CD4-positive, CD25-positive, alpha-beta regulatory T cell (primary cell): Measurements from ENCODE around the gene FBXL7. TPM values are rescaled to one million over a fixed set of nuclear protein-coding genes. Genes with fewer than 3 reads are reported as not detected.

Experiments used
- ATAC-seq, 2 donors: fragments of 150-1000 bp; cut with Tn5 transposase; one replicate each; pipeline ENCODE4 v1.10.0; 2021; ENCODE audit warnings: low read depth in 2 of 2, moderate number of reproducible peaks in 2 of 2, moderate library complexity in 1 of 2
- DNase-seq, 3 donors: peaks; one replicate each; pipeline versions ENCODE4 v3.0.0 to v3.0.0-alpha.2; 2012 to 2022; ENCODE audit warnings: mixed read lengths in 1 of 3
- H3K27ac ChIP-seq: one replicate; pipeline ENCODE4 v1.7.0; 2013; ENCODE audit warnings: mild to moderate bottlenecking, low read length; ENCODE audit not compliant: insufficient read depth, poor library complexity, severe bottlenecking
- H3K27me3 ChIP-seq: one replicate; pipeline ENCODE4 v1.7.0; 2013; ENCODE audit warnings: low read length; ENCODE audit not compliant: control insufficient read depth, insufficient read depth
- H3K36me3 ChIP-seq: one replicate; pipeline ENCODE4 v1.7.0; 2013; ENCODE audit warnings: mild to moderate bottlenecking, low read length, moderate library complexity; ENCODE audit not compliant: control insufficient read depth, insufficient read depth
- H3K4me1 ChIP-seq: 2 replicates; pipeline ENCODE4 v1.7.0; 2013; ENCODE audit warnings: mild to moderate bottlenecking, low read length; ENCODE audit not compliant: insufficient read depth, control insufficient read depth, poor library complexity, severe bottlenecking
- H3K4me3 ChIP-seq: one replicate; pipeline ENCODE4 v1.7.0; 2013; ENCODE audit warnings: low read depth, mild to moderate bottlenecking, low read length, moderate library complexity
- H3K9me3 ChIP-seq, 2 experiments: 1 replicate in 1 of 2; 2 replicates in 1 of 2; pipeline ENCODE4 v1.7.0; 2013; ENCODE audit warnings: low read length in 2 of 2, mild to moderate bottlenecking in 1 of 2, moderate library complexity in 1 of 2; ENCODE audit not compliant: control insufficient read depth in 2 of 2
- H3K27ac Mint-ChIP-seq, 3 donors: one replicate each; pipeline ENCODE4 v1.8.0; 2020 to 2022; ENCODE audit warnings: mild to moderate bottlenecking in 3 of 3, mixed read lengths in 3 of 3, moderate library complexity in 2 of 3
- H3K27me3 Mint-ChIP-seq: one replicate; pipeline ENCODE4 v1.8.0; 2022; ENCODE audit warnings: mild to moderate bottlenecking, mixed read lengths
- H3K36me3 Mint-ChIP-seq: one replicate; pipeline ENCODE4 v1.8.0; 2020; ENCODE audit warnings: mixed read lengths
- H3K4me1 Mint-ChIP-seq, 4 donors: one replicate each; pipeline ENCODE4 v1.8.0; 2020 to 2022; ENCODE audit warnings: mixed read lengths in 4 of 4, mild to moderate bottlenecking in 1 of 4
- H3K4me3 Mint-ChIP-seq, 4 donors: one replicate each; pipeline ENCODE4 v1.8.0; 2020 to 2022; ENCODE audit warnings: mild to moderate bottlenecking in 4 of 4, mixed read lengths in 4 of 4, moderate library complexity in 3 of 4
- H3K9me3 Mint-ChIP-seq, 7 donors: one replicate each; pipeline ENCODE4 v1.8.0; 2020 to 2022; ENCODE audit warnings: mixed read lengths in 7 of 7, mild to moderate bottlenecking in 3 of 7, moderate library complexity in 2 of 7
- polyA plus RNA-seq, 4 donors: library from polyadenylated mRNA; unstranded; fragments of 300-500 nt; fragmentation: Illumina TruSeq; gene quantifications; one replicate each; pipeline ENCODE4 v1.2.3, GENCODE V29; 2021
- total RNA-seq: library from RNA; stranded (reverse); gene quantifications from one replicate; pipeline ENCODE4 v1.2.3, GENCODE V29; 2022

The FBXL7 gene
- total and polyA plus RNA-seq, 5 donors from 2014 or later, result not detected

GRCh38 chr5:15650266-15650665, 150.3 kb downstream of the FBXL7 start:
- Histone ChIP-seq H3K4me3 (no peak overlapping the region), H3K27ac (no peak overlapping the region), H3K36me3 (no peaks in the 10 kb centered on the region), H3K4me1 (no peaks in the 10 kb centered on the region), H3K9me3 (no peaks in the 10 kb centered on the region), H3K27me3 (no peaks in the 10 kb centered on the region)
- no peak overlapping the region for H3K27ac Mint-ChIP-seq
- H3K9me3 Mint-ChIP-seq, result peaks cover 0 to 9% (median 3%) of the 10 kb centered on the region in 7 donors
- DNase-seq (no peak), ATAC-seq (no peak)
- H3K4me3 Mint-ChIP-seq, result no peak overlapping the region
- H3K4me1 Mint-ChIP-seq, result no peaks in the 10 kb centered on the region
- no peaks in the 10 kb centered on the region for H3K27me3 Mint-ChIP-seq
- no peaks in the 10 kb centered on the region for H3K36me3 Mint-ChIP-seq

GRCh38 chr5:15654779-15655178, 154.8 kb downstream of the FBXL7 start:
- H3K4me1 Mint-ChIP-seq, result no peaks in the 10 kb centered on the region
- no peak overlapping the region for H3K4me3 ChIP-seq

GRCh38 chr5:15655683-15656082, 155.7 kb downstream of the FBXL7 start:
- no peak overlapping the region for H3K27ac Mint-ChIP-seq
- no peak overlapping the region for H3K4me3 Mint-ChIP-seq
- H3K4me3 ChIP-seq, result no peak overlapping the region
- no peaks in the 10 kb centered on the region for H3K4me1 Mint-ChIP-seq
- H3K9me3 ChIP-seq, result no peaks in the 10 kb centered on the region
- H3K36me3 Mint-ChIP-seq, result no peaks in the 10 kb centered on the region
- no peak overlapping the region for H3K27ac ChIP-seq
- H3K27me3 ChIP-seq, result no peaks in the 10 kb centered on the region
- H3K9me3 Mint-ChIP-seq, result peaks cover 0 to 7% (median 2%) of the 10 kb centered on the region in 7 donors
- H3K36me3 ChIP-seq, result no peaks in the 10 kb centered on the region
- DNase-seq (no peak), ATAC-seq (no peak)
- no peaks in the 10 kb centered on the region for H3K4me1 ChIP-seq
- H3K27me3 Mint-ChIP-seq, result no peaks in the 10 kb centered on the region

More at GRCh38 chr5:15654779-15655178, 154.8 kb downstream of the FBXL7 start:
- Histone ChIP-seq H3K27ac (no peak overlapping the region), H3K27me3 (no peaks in the 10 kb centered on the region), H3K9me3 (no peaks in the 10 kb centered on the region), H3K36me3 (no peaks in the 10 kb centered on the region), H3K4me1 (no peaks in the 10 kb centered on the region)
- no peak overlapping the region for H3K4me3 Mint-ChIP-seq
- H3K36me3 Mint-ChIP-seq, result no peaks in the 10 kb centered on the region
- H3K27me3 Mint-ChIP-seq, result no peaks in the 10 kb centered on the region
- DNase-seq (no peak), ATAC-seq (no peak)
- no peak overlapping the region for H3K27ac Mint-ChIP-seq
- peaks cover 0 to 7% (median 2%) of the 10 kb centered on the region in 7 donors for H3K9me3 Mint-ChIP-seq

- H3K4me1 Mint-ChIP-seq, result no peaks in the 10 kb centered on the region
- DNase-seq (no peak), ATAC-seq (no peak)
- no peak overlapping the region for H3K27ac Mint-ChIP-seq
- Histone ChIP-seq H3K4me3 (no peak overlapping the region), H3K27ac (no peak overlapping the region), H3K27me3 (no peaks in the 10 kb centered on the region), H3K4me1 (no peaks in the 10 kb centered on the region), H3K9me3 (no peaks in the 10 kb centered on the region), H3K36me3 (no peaks in the 10 kb centered on the region)
- no peaks in the 10 kb centered on the region for H3K27me3 Mint-ChIP-seq
- H3K4me3 Mint-ChIP-seq, result no peak overlapping the region
- no peaks in the 10 kb centered on the region for H3K36me3 Mint-ChIP-seq
- H3K9me3 Mint-ChIP-seq, result peaks cover 2 to 27% (median 8%) of the 10 kb centered on the region in 7 donors
These were observed 165.0 kb downstream of the FBXL7 start for GRCh38 chr5:15664961-15665360.

- no peaks in the 10 kb centered on the region for H3K27me3 Mint-ChIP-seq
- no peak overlapping the region for H3K4me3 ChIP-seq
These were observed 169.8 kb downstream of the FBXL7 start for GRCh38 chr5:15669826-15670225.

GRCh38 chr5:15674716-15675115, 174.7 kb downstream of the FBXL7 start:
- Mint-ChIP-seq H3K9me3 (peaks cover 0 to 7% (median 2%) of the 10 kb centered on the region in 7 donors), H3K4me1 (no peaks in the 10 kb centered on the region), H3K27me3 (no peaks in the 10 kb centered on the region), H3K4me3 (no peak overlapping the region), H3K27ac (no peak overlapping the region), H3K36me3 (no peaks in the 10 kb centered on the region)
- no peak for ATAC-seq
- H3K4me1 ChIP-seq, result no peaks in the 10 kb centered on the region
- no peaks in the 10 kb centered on the region for H3K36me3 ChIP-seq
- no peak overlapping the region for H3K27ac ChIP-seq
- H3K4me3 ChIP-seq, result no peak overlapping the region
- H3K9me3 ChIP-seq, result no peaks in the 10 kb centered on the region
- no peak for DNase-seq
- H3K27me3 ChIP-seq, result no peaks in the 10 kb centered on the region

More at GRCh38 chr5:15669826-15670225, 169.8 kb downstream of the FBXL7 start:
- Histone ChIP-seq H3K9me3 (no peaks in the 10 kb centered on the region), H3K27me3 (no peaks in the 10 kb centered on the region), H3K27ac (no peak overlapping the region), H3K36me3 (no peaks in the 10 kb centered on the region), H3K4me1 (no peaks in the 10 kb centered on the region)
- DNase-seq, result no peak
- Mint-ChIP-seq H3K4me1 (no peaks in the 10 kb centered on the region), H3K9me3 (peaks cover 2 to 18% (median 5%) of the 10 kb centered on the region in 7 donors), H3K36me3 (no peaks in the 10 kb centered on the region), H3K27ac (no peak overlapping the region), H3K4me3 (no peak overlapping the region)
- ATAC-seq, result no peak

- Mint-ChIP-seq H3K36me3 (no peaks in the 10 kb centered on the region), H3K9me3 (peaks cover 0 to 4% (median 2%) of the 10 kb centered on the region in 7 donors), H3K4me1 (no peaks in the 10 kb centered on the region), H3K4me3 (no peak overlapping the region), H3K27ac (no peak overlapping the region), H3K27me3 (no peaks in the 10 kb centered on the region)
- Histone ChIP-seq H3K36me3 (no peaks in the 10 kb centered on the region), H3K27me3 (no peaks in the 10 kb centered on the region), H3K4me1 (no peaks in the 10 kb centered on the region), H3K4me3 (no peak overlapping the region), H3K9me3 (no peaks in the 10 kb centered on the region), H3K27ac (no peak overlapping the region)
- ATAC-seq (no peak), DNase-seq (no peak)
These were observed 176.6 kb downstream of the FBXL7 start for GRCh38 chr5:15676591-15676990.

- Mint-ChIP-seq H3K27me3 (no peaks in the 10 kb centered on the region), H3K4me3 (no peak overlapping the region), H3K4me1 (no peaks in the 10 kb centered on the region), H3K36me3 (no peaks in the 10 kb centered on the region), H3K27ac (no peak overlapping the region), H3K9me3 (peaks cover 0 to 4% (median 2%) of the 10 kb centered on the region in 7 donors)
- DNase-seq (no peak), ATAC-seq (no peak)
- Histone ChIP-seq H3K27me3 (no peaks in the 10 kb centered on the region), H3K4me3 (no peak overlapping the region), H3K36me3 (no peaks in the 10 kb centered on the region), H3K4me1 (no peaks in the 10 kb centered on the region), H3K27ac (no peak overlapping the region), H3K9me3 (no peaks in the 10 kb centered on the region)
These were observed 179.2 kb downstream of the FBXL7 start for GRCh38 chr5:15679161-15679560.
